Karpas-422 (cell line): ENCODE data around the gene SLC13A2. TPM values are rescaled to one million over a fixed set of nuclear protein-coding genes. Genes with fewer than 3 reads are reported as not detected.
"Not testable (repeated sequence)": the region's sequence is repeated elsewhere in the genome, so short reads cannot be mapped to it uniquely, and the experiment has no call there.

Experiments used
- DNase-seq: peaks from one replicate; pipeline ENCODE4 v3.0.0-alpha.2; 2015
- H2AFZ ChIP-seq: fragments of 200-600 bp; sonication (generic); 2 replicates; pipeline ENCODE4 v1.6.1; 2014; ENCODE audit warnings: antibody characterized with exemption, low read length, mixed read lengths
- H3K27ac ChIP-seq: fragments of 200-600 bp; sonication (generic); 2 replicates; pipeline ENCODE4 v1.5.1; 2014; ENCODE audit warnings: mild to moderate bottlenecking, low read length, moderate library complexity
- H3K27me3 ChIP-seq: fragments of 200-600 bp; sonication (generic); 2 replicates; pipeline ENCODE4 v1.6.1; 2014; ENCODE audit warnings: low read length, mixed read lengths
- H3K36me3 ChIP-seq: fragments of 200-600 bp; sonication (generic); 2 replicates; pipeline ENCODE4 v1.6.1; 2014; ENCODE audit warnings: low read length, mixed read lengths; ENCODE audit not compliant: insufficient read depth
- H3K4me1 ChIP-seq: fragments of 200-600 bp; sonication (generic); 2 replicates; pipeline ENCODE4 v1.6.1; 2014; ENCODE audit warnings: mild to moderate bottlenecking, low read length, mixed read lengths
- H3K4me2 ChIP-seq: fragments of 200-600 bp; sonication (generic); 2 replicates; pipeline ENCODE4 v1.6.1; 2014; ENCODE audit warnings: low read length, low read depth, mild to moderate bottlenecking; ENCODE audit not compliant: poor library complexity, severe bottlenecking
- H3K4me3 ChIP-seq: fragments of 200-600 bp; sonication (generic); 2 replicates; pipeline ENCODE4 v1.5.1; 2014; ENCODE audit warnings: mild to moderate bottlenecking, antibody characterized with exemption, low read length, mixed read lengths
- H3K79me2 ChIP-seq: fragments of 200-600 bp; sonication (generic); 2 replicates; pipeline ENCODE4 v1.6.1; 2014; ENCODE audit warnings: mild to moderate bottlenecking, low read length, mixed read lengths
- H3K9ac ChIP-seq: fragments of 200-600 bp; sonication (generic); 2 replicates; pipeline ENCODE4 v1.6.0; 2014; ENCODE audit warnings: low read length
- H3K9me2 ChIP-seq: fragments of 200-600 bp; sonication (generic), shearing (Covaris generic); replicated peaks from 2 replicates; pipeline ENCODE4 v1.6.0; 2014; ENCODE audit warnings: mild to moderate bottlenecking, low read length, moderate library complexity; ENCODE audit not compliant: insufficient read depth
- H3K9me3 ChIP-seq: fragments of 300-700, 200-600 bp; sonication (generic); 2 replicates; pipeline ENCODE4 v1.6.1; 2014; ENCODE audit warnings: low read length, mixed read lengths
- H4K20me1 ChIP-seq: fragments of 200-600 bp; sonication (generic); 2 replicates; pipeline ENCODE4 v1.6.1; 2014; ENCODE audit warnings: mild to moderate bottlenecking, antibody characterized with exemption, low read length, low read depth; ENCODE audit not compliant: insufficient read depth
- total RNA-seq: library from RNA; depleted of rRNA; stranded (reverse); fragments of >200 nt; shearing (Covaris generic); gene quantifications from 2 replicates; pipeline ENCODE4 v1.2.3, GENCODE V29; 2014; ENCODE audit warnings: low replicate concordance

Gene SLC13A2
- total RNA-seq, 1 experiment from 2014 or later: not detected

- H3K9ac ChIP-seq: no peak overlapping the region
- H3K9me2 ChIP-seq: no peaks in the 10 kb centered on the region
- no peaks in the 10 kb centered on the region for H4K20me1 ChIP-seq
- no peaks in the 10 kb centered on the region for H3K36me3 ChIP-seq
- no peak overlapping the region for H2AFZ ChIP-seq
- DNase-seq: no peak
- no peaks in the 10 kb centered on the region for H3K4me1 ChIP-seq
- no peak overlapping the region for H3K4me2 ChIP-seq
- H3K4me3 ChIP-seq: no peak overlapping the region
- H3K9me3 ChIP-seq: no peaks in the 10 kb centered on the region
- no peaks in the 10 kb centered on the region for H3K79me2 ChIP-seq
- H3K27me3 ChIP-seq: no peaks in the 10 kb centered on the region
- no peak overlapping the region for H3K27ac ChIP-seq
Measured at GRCh38 chr17:28446716-28447395, 26.6 kb upstream of the SLC13A2 start.

- Histone ChIP-seq H3K36me3 (no peaks in the 10 kb centered on the region), H3K79me2 (no peaks in the 10 kb centered on the region), H3K9ac (no peak overlapping the region), H3K4me3 (no peak overlapping the region), H4K20me1 (no peaks in the 10 kb centered on the region), H3K9me2 (no peaks in the 10 kb centered on the region), H2AFZ (no peak overlapping the region), H3K4me1 (no peaks in the 10 kb centered on the region), H3K27ac (no peak overlapping the region), H3K27me3 (no peaks in the 10 kb centered on the region), H3K4me2 (no peak overlapping the region), H3K9me3 (no peaks in the 10 kb centered on the region)
- no peak for DNase-seq
Measured at GRCh38 chr17:28447396-28447760, 26.1 kb upstream of the SLC13A2 start.

GRCh38 chr17:28449859-28450258 is 23.6 kb upstream of the SLC13A2 start:
- Histone ChIP-seq H3K36me3 (no peaks in the 10 kb centered on the region), H3K9ac (no peak overlapping the region), H3K9me3 (no peaks in the 10 kb centered on the region), H3K27ac (no peak overlapping the region), H4K20me1 (no peaks in the 10 kb centered on the region), H3K4me2 (no peak overlapping the region), H3K4me3 (no peak overlapping the region), H3K4me1 (no peaks in the 10 kb centered on the region), H3K9me2 (no peaks in the 10 kb centered on the region), H3K27me3 (no peaks in the 10 kb centered on the region), H2AFZ (no peak overlapping the region), H3K79me2 (no peaks in the 10 kb centered on the region)
- no peak for DNase-seq

GRCh38 chr17:28457890-28458289 is 15.6 kb upstream of the SLC13A2 start:
- H2AFZ ChIP-seq: no peak overlapping the region
- no peak overlapping the region for H3K9ac ChIP-seq
- no peaks in the 10 kb centered on the region for H3K79me2 ChIP-seq
- no peaks in the 10 kb centered on the region for H3K36me3 ChIP-seq
- no peak overlapping the region for H3K4me2 ChIP-seq
- H3K9me3 ChIP-seq: no peaks in the 10 kb centered on the region
- DNase-seq: no peak
- H3K9me2 ChIP-seq: no peaks in the 10 kb centered on the region
- no peaks in the 10 kb centered on the region for H4K20me1 ChIP-seq
- H3K4me1 ChIP-seq: no peaks in the 10 kb centered on the region
- H3K27ac ChIP-seq: no peak overlapping the region
- no peak overlapping the region for H3K4me3 ChIP-seq
- H3K27me3 ChIP-seq: no peaks in the 10 kb centered on the region

- DNase-seq: not testable (repeated sequence)
Measured at GRCh38 chr17:28458881-28459280, 14.6 kb upstream of the SLC13A2 start.

GRCh38 chr17:28460901-28461300 is 12.5 kb upstream of the SLC13A2 start:
- Histone ChIP-seq H3K9ac (no peak overlapping the region), H3K4me1 (no peaks in the 10 kb centered on the region), H3K27me3 (no peaks in the 10 kb centered on the region), H2AFZ (no peak overlapping the region), H3K79me2 (no peaks in the 10 kb centered on the region), H3K9me2 (no peaks in the 10 kb centered on the region), H3K4me2 (no peak overlapping the region), H3K9me3 (no peaks in the 10 kb centered on the region), H4K20me1 (no peaks in the 10 kb centered on the region), H3K27ac (no peak overlapping the region), H3K4me3 (no peak overlapping the region), H3K36me3 (no peaks in the 10 kb centered on the region)
- DNase-seq: no peak

More at GRCh38 chr17:28458881-28459280, 14.6 kb upstream of the SLC13A2 start:
- H3K4me1 ChIP-seq, H3K9me3 ChIP-seq, H3K27me3 ChIP-seq, H3K79me2 ChIP-seq, H3K9ac ChIP-seq, H4K20me1 ChIP-seq, H3K4me3 ChIP-seq, H2AFZ ChIP-seq, H3K9me2 ChIP-seq, H3K4me2 ChIP-seq, H3K27ac ChIP-seq, H3K36me3 ChIP-seq: not testable (repeated sequence)

GRCh38 chr17:28466001-28466400 is 7.4 kb upstream of the SLC13A2 start:
- Histone ChIP-seq H3K27me3 (no peaks in the 10 kb centered on the region), H3K9me3 (no peaks in the 10 kb centered on the region), H3K4me1 (no peaks in the 10 kb centered on the region), H4K20me1 (no peaks in the 10 kb centered on the region), H3K4me3 (no peak overlapping the region), H3K36me3 (no peaks in the 10 kb centered on the region), H3K79me2 (no peaks in the 10 kb centered on the region), H3K27ac (no peak overlapping the region), H3K4me2 (no peak overlapping the region), H3K9me2 (no peaks in the 10 kb centered on the region), H2AFZ (no peak overlapping the region), H3K9ac (no peak overlapping the region)
- no peak for DNase-seq

- H3K4me1 ChIP-seq: no peaks in the 10 kb centered on the region
- H3K4me3 ChIP-seq: no peak overlapping the region
- DNase-seq: no peak
- H3K4me2 ChIP-seq: no peak overlapping the region
- no peaks in the 10 kb centered on the region for H4K20me1 ChIP-seq
- no peaks in the 10 kb centered on the region for H3K36me3 ChIP-seq
- no peaks in the 10 kb centered on the region for H3K27me3 ChIP-seq
- no peaks in the 10 kb centered on the region for H3K9me2 ChIP-seq
- H3K79me2 ChIP-seq: no peaks in the 10 kb centered on the region
- no peak overlapping the region for H3K9ac ChIP-seq
- H3K27ac ChIP-seq: no peak overlapping the region
- no peaks in the 10 kb centered on the region for H3K9me3 ChIP-seq
- H2AFZ ChIP-seq: no peak overlapping the region
Measured at GRCh38 chr17:28466521-28467048, 6.9 kb upstream of the SLC13A2 start.
